CD4-positive, alpha-beta T cell treated with Interleukin-4 for 4 hours (primary cell): Measurements from ENCODE around the gene ZNF587.
"Not testable (repeated sequence)": the region's sequence is repeated elsewhere in the genome, so short reads cannot be mapped to it uniquely, and the experiment has no call there.

ENCODE experiments used
- DNase-seq: peaks from one replicate; pipeline ENCODE4 v3.0.0-alpha.2; 2020

ZNF587 gene

DNA sequence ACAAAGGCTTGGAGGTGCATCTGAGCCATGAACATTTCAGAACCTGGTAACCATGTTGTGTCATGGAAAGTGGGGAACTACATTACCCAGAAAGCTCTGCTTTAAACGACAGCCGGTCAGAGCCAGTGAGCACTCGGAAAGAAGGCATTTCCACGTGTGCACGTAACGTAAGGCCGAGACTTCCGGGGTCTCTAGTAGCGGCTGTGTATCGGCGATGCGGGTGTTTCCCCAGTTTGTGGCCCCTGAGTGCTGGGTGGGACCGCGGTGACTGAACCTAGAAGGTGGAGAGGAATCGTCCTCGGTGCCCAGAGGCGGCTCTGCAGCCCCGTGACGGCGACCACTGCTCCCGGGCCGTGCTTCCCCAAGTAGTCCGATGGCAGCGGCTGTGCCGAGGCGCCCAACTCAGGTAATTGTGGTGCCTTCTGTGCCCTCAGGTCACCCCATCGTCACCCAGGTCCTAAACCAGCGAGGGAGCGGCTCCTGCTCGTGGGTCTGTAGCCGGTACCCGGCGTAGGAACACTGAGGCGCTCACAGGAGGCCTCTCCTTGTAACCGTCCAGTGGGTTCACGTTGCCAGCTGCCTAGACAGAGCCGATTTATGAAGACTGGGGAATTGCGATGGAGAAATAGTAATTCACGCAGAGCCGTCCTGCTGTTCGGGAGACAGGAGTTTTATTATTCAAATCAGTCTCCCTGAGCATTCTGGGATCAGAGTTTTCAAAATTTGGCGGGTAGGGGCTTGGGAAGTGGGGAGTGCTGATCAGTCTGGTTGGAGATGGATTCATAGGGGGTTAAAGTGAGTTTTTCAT, at the start of gene ZNF587:
TSS of gene ZNF587 (plus strand) at position 194 of the 808 bp plus-strand sequence. CDS start at position 374, 180 bp downstream.
- DNase-seq = peak; percentile 86

- DNase-seq = no peak
Observed at GRCh38 chr19:57800696-57801095, 49.0 kb upstream of the ZNF587 start.

GRCh38 chr19:57802269-57802668, 47.4 kb upstream of the ZNF587 start:
- no peak for DNase-seq

GRCh38 chr19:57803265-57803593, 46.4 kb upstream of the ZNF587 start:
- DNase-seq = no peak

- no peak for DNase-seq
Observed at GRCh38 chr19:57803594-57804325, 45.9 kb upstream of the ZNF587 start.

- DNase-seq = no peak
Observed at GRCh38 chr19:57807541-57807940, 42.1 kb upstream of the ZNF587 start.

DNA sequence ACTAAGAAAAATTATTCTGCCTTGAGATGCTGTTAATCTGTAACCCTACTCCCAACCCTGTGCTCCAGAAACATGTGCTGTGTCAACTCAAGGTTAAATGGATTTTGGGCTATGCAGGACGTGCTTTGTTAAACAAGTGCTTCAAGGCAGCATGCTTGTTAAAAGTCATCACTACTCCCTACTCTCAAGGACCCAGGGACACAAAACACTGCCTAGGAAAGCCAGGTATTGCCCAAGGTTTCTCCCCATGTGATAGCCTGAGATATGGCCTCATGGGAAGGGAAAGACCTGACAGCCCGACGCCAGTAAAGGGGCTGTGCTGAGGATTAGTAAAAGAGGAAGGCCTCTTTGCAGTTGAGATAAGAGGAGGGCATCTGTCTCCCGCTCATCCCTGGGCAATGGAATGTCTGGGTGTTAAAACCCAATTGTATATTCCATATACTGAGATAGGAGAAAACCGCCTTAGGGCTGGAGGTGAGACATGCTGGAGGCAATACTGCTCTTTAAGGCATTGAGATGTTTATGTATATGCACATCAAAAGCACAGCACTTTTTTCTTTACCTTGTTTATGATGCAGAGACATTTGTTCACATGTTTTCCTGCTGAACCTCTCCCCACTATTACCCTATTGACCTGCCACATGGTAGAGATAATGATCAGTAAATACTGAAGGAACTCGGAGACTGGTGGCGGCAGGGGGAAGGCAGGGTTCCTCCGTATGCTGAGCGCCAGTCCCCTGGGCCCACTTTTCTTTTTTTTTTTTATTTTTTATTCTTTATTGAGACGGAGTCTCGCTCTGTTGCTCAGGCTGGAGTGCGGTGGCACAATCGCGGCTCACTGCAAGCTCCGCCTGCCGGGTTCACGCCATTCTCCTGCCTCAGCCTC, 39.0 kb upstream of the ZNF587 start:
- DNase-seq = not testable (repeated sequence)

DNA sequence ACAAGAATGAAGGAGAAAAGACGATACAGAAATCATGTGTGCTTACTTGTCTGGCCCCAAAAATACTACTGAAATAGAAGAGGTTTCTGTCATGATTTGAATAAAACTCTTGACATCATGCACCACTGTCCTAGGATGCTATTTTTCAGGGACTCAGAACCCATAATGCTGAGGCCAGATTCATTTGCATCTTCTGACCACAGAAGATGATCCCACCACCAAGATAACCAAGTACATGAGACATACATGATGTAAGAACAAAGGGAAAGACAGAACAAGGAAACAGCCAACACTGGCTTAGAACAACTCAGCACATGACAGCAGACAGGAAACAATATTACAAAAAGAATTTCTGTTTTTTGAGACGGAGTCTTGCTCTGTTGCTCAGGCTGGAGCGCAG, 37.4 kb upstream of the ZNF587 start:
- no peak for DNase-seq

GRCh38 chr19:57812975-57813820, 36.5 kb upstream of the ZNF587 start:
- DNase-seq = not testable (repeated sequence)

- DNase-seq = no peak
Observed at GRCh38 chr19:57813919-57814504, 35.6 kb upstream of the ZNF587 start.

DNA sequence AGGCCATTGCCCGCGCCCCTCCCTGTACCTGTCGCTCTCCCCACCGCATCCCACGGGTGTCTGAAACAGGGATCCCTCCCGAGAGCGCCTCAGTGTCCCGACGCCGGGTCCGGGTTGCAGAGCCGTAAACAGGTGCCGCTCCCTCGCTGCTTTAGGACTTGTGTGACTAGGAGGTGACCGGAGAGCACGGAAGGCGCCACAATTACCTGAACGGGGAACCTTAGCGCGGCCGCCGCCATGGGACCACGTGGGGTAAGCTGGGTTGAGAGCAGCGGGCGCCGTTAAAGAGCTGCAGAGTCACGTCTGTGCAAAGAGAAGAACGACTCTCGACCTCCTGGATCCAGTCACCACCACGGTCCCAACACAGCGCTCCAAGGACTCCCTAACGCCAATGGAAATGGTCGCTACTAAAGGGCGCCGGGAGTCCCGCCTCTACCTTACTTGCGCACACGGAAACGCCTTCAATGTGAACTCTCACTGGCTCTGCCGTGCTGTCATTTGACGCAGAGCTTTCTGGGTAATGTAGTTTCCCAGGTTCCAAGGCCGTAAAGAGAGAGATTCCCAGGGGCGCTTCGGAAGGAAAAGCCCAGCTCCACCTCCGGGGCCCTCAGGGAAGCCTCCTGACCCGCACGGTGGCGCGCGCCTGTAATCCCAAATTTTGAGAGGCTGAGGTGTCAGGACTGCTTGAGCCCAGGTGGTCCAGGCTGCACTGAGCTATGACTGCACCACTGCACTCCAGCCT, 35.0 kb upstream of the ZNF587 start, which contains the start of gene ZNF552:
TSS of gene ZNF552 (minus strand) at position 409 of the 742 bp plus-strand sequence. CDS start at position 239, 170 bp downstream.
- peak; percentile 81 for DNase-seq

- DNase-seq = no peak
Observed at GRCh38 chr19:57815247-57816075, 34.2 kb upstream of the ZNF587 start.

- DNase-seq = no peak
Observed at GRCh38 chr19:57816652-57817051, 33.0 kb upstream of the ZNF587 start.

GRCh38 chr19:57817976-57818375, 31.7 kb upstream of the ZNF587 start:
- no peak for DNase-seq

DNA sequence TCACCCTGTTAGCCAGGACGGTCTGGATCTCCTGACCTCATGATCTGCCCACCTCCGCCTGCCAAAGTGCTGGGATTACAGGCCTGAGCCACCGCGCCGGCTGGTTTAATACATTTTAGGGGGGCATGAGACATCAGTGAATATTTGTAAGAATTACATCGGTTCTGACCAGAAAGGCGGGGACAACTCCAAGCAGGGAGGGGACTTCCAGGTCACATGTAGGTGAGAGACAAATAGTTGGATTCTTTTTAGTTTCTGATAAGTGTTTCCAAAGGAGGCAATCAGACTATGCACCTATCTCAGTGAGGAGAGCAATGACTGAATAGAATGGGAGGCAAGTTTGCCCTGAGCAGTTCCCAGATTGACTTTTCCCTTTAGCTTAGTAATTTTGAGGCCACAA, 31.3 kb upstream of the ZNF587 start:
- no peak for DNase-seq

- DNase-seq = peak; percentile 90
Observed at GRCh38 chr19:57819475-57820148, 30.0 kb upstream of the ZNF587 start.

DNA sequence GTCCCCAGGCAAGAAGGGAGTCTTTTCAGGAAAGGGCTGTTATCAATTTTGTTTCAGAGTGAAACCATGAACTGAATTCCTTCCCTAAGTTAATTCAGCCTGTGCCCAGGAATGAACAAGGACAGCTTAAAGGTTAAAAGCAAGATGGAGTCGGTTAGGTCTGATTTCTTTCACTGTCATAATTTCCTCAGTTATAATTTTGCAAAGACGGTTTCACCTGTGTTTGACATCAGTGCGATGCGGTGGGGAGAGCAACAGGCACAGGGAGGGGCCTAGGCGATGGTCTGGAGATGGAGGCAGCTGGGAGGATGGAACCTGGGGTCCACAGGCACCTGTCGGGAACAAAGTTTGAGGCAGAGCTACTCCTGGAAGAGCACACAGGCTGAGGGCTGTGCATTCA, 29.1 kb upstream of the ZNF587 start:
- no peak for DNase-seq

- DNase-seq = not testable (repeated sequence)
Observed at GRCh38 chr19:57821095-57821494, 28.6 kb upstream of the ZNF587 start.

DNA sequence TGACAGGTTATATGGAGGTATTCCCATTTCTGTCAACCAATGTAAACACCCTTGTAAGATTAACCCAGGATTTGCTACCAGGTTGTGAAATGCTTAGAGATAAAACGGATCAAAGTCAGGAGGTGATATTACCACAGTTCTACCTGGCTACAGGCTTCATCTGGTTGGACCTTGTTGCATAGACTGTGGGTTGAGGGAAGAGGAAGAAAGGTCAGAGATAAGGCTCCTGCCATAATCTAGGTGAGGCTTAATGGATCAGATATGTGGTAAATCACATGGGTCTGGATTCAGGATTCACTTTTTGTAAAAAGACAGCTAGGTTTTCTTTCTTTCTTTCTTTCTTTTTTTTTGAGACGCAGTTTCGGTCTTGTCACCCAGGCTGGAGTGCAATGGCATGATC, 28.2 kb upstream of the ZNF587 start:
- DNase-seq = not testable (repeated sequence)
